ENCODE results near the gene SH3BP5L. TPM values are rescaled to one million over a fixed set of nuclear protein-coding genes. Genes with fewer than 3 reads are reported as not detected.

SH3BP5L gene
- total and polyA plus RNA-seq, 2 donors (not counting 1 experiment from before 2014, with no cell fraction given): 19.2 to 36.5 TPM

GRCh38 chr1:248858891-248859889 lies 33.5 kb upstream of the SH3BP5L start, which contains the start of gene ZNF692:
ZNF692 (minus strand) TSS chr1:248859085; CDS start chr1:248858309, 776 bp downstream.
- Histone ChIP-seq H3K36me3 (replicated peaks in 1 of 2; ENCODE audit: control extremely low read depth in 1 of 2, control insufficient read depth in 1 of 2, extremely low read depth in 1 of 2, insufficient read depth in 2 of 2, low read length in 1 of 2) (peaks cover 0 to 5% of the 10 kb centered on the region in 2 experiments), H2AFZ (ENCODE audit: insufficient read depth, low read depth, low read length, poor library complexity, severe bottlenecking) (peak within 1 kb of the TSS; percentile 74), H3K4me3 (ENCODE audit: control extremely low read depth in 1 of 5, extremely low read depth in 1 of 5, insufficient read depth in 1 of 5, low read depth in 2 of 5, low read length in 4 of 5) (peak within 1 kb of the TSS; percentile 60 to 85 (median 71)), H3K79me2 (ENCODE audit: control insufficient read depth, insufficient read depth, low read length) (peaks cover 14% of the 10 kb centered on the region), H3K27me3 (replicated peaks in 1 of 4; ENCODE audit: control extremely low read depth in 1 of 4, control insufficient read depth in 3 of 4, insufficient read depth in 4 of 4, low read length in 3 of 4) (no peaks in the 10 kb centered on the region), H3K4me1 (ENCODE audit: control insufficient read depth in 2 of 2, insufficient read depth in 2 of 2, low read length in 2 of 2) (peaks cover 26 to 43% of the 10 kb centered on the region in 2 donors), H3K27ac (ENCODE audit: low read length in 2 of 2) (peak within 1 kb of the TSS; percentile 91 to 92), H3K9me3 (ENCODE audit: control extremely low read depth in 1 of 3, control insufficient read depth in 2 of 3, insufficient read depth in 1 of 3, low read length in 2 of 3) (no peaks in the 10 kb centered on the region), H3K9ac (ENCODE audit: low read length) (peak within 1 kb of the TSS; percentile 81), H3K4me2 (replicated peaks; ENCODE audit: low read depth, low read length, poor library complexity, severe bottlenecking) (peak within 1 kb of the TSS; percentile 88), H4K20me1 (ENCODE audit: control insufficient read depth, insufficient read depth, low read length, poor library complexity, severe bottlenecking) (no peaks in the 10 kb centered on the region)
- DNase-seq (peak; percentile 98), ATAC-seq (ENCODE audit: low read depth) (peak; percentile 86)
- H3K27me3 Mint-ChIP-seq: no peaks in the 10 kb centered on the region
- H3K27ac Mint-ChIP-seq: peak within 1 kb of the TSS; percentile 98
- CTCF ChIA-PET: interaction anchor here (0.5 to 5.1 kb wide), 15 partner anchors 11 to 237 kb away, joined by 3 to 64 read pairs (median 4); partner anchors contain the start of genes PGBD2, SH3BP5L and ZNF672
- peaks cover 58% of the 10 kb centered on the region for H3K4me1 Mint-ChIP-seq
- TF ChIP-seq CTCF (IDR thresholded peaks at IDR 0.05) (no peak), EZH2 (IDR thresholded peaks at IDR 0.05; ENCODE audit: borderline replicate concordance, insufficient read depth, low read depth, low read length, poor library complexity, severe bottlenecking) (no peak)
- intact Hi-C loops (cut with micrococcal nuclease): loop anchor here (1.0 kb wide), 4 partner anchors 14 to 47 kb away; partner anchors contain the start of gene PGBD2
- no peaks in the 10 kb centered on the region for H3K9me3 Mint-ChIP-seq (ENCODE audit: insufficient read depth)
- peak within 1 kb of the TSS; percentile 95 for H3K4me3 Mint-ChIP-seq
- POLR2A ChIA-PET: interaction anchor here (0.6 to 2.8 kb wide), 10 partner anchors 14 to 494 kb away, joined by 4 to 88 read pairs (median 9); partner anchors contain the start of genes PGBD2, SH3BP5L and ZNF672
- WGBS (ENCODE audit: insufficient coverage): 7% methylated on average over 61 of the region's 62 CpGs

Data from B cell (primary cell).